Right kidney (tissue), 9 donors: ENCODE measurements around the gene C2orf76.
A peak's percentile ranks its signal among the peaks of the same experiment; 100 is the strongest.
"Not testable (repeated sequence)": the region's sequence is repeated elsewhere in the genome, so short reads cannot be mapped to it uniquely, and the experiment has no call there.

Experiments
- DNase-seq: peaks from one replicate; pipeline ENCODE4 v3.0.0-alpha.2; 2016
- long read RNA-seq, 8 donors: transcript quantifications; one replicate each; lab custom pipeline, GENCODE V29; 2026

Gene C2orf76
- long read RNA-seq, donor 1, transcript C2orf76-201 (6 exons, 676 nt), result major isoform, 7 of 858 reads
- long read RNA-seq, donor 1, partial matches to known transcripts, result 840 of 858 reads
- long read RNA-seq, donor 1, other reads (novel, unspliced or antisense), result 11 of 858 reads
- long read RNA-seq, donor 2, transcript C2orf76-201 (6 exons, 676 nt), result major isoform, 5 of 476 reads
- long read RNA-seq, donor 2, partial matches to known transcripts, result 471 of 476 reads
- long read RNA-seq, donor 2, other reads (novel, unspliced or antisense), result 0 of 476 reads
- long read RNA-seq, donor 3, partial matches to known transcripts, result 50 of 271 reads
- long read RNA-seq, donor 3, other reads (novel, unspliced or antisense), result 219 of 271 reads
- long read RNA-seq, donor 4, transcript C2orf76-201 (6 exons, 676 nt), result major isoform, 7 of 425 reads
- long read RNA-seq, donor 4, partial matches to known transcripts, result 68 of 425 reads
- long read RNA-seq, donor 4, other reads (novel, unspliced or antisense), result 350 of 425 reads
- long read RNA-seq, donor 5, transcript C2orf76-201 (6 exons, 676 nt), result major isoform, 9 of 680 reads
- long read RNA-seq, donor 5, partial matches to known transcripts, result 671 of 680 reads
- long read RNA-seq, donor 5, other reads (novel, unspliced or antisense), result 0 of 680 reads
- long read RNA-seq, donor 6, partial matches to known transcripts, result 476 of 487 reads
- long read RNA-seq, donor 6, other reads (novel, unspliced or antisense), result 7 of 487 reads
- long read RNA-seq, donor 7, transcript C2orf76-201 (6 exons, 676 nt), result major isoform, 6 of 745 reads
- long read RNA-seq, donor 7, partial matches to known transcripts, result 732 of 745 reads
- long read RNA-seq, donor 7, other reads (novel, unspliced or antisense), result 6 of 745 reads
- long read RNA-seq, donor 8, transcript C2orf76-201 (6 exons, 676 nt), result major isoform, 6 of 470 reads
- long read RNA-seq, donor 8, partial matches to known transcripts, result 455 of 470 reads
- long read RNA-seq, donor 8, other reads (novel, unspliced or antisense), result 9 of 470 reads

DNA sequence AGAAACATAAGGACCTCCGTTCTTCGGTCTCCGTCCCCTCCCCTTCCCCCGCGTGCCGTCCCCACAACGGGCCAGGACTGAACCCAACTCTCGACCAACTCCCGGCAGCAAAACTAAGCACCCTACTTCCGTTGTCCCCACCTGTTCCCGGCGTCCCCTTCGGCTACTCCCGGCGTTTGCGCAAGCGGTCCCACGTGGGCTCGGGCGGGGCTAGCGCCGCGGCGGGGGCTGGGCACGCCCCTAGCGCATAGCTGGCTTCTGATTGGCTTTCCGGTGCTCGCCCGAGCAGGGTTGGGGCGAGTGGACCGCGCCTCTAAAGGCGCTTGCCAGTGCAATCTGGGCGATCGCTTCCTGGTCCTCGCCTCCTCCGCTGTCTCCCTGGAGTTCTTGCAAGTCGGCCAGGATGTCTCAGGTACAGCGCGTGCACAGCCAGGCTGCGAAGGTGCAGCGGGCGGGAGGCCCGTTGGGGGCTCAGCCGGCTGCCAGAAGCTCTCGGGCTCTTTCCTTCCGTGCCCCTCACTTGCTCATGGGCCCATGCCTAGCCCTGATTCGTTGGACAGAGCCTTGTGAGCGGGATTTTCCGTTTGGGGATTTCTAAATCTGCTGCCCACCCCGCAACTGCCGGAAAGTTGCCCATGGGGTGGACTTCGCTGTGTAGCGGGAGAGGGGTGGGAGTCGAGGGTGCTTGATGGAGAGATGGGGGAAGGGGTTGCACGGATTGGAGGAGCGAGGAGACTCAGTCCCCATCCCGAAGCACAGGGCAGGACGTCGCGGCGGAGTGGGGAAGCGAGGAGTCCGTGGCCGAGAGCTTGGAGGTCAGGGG, at the start of gene C2orf76, which contains the start of gene DBI:
TSS of gene C2orf76 (minus strand) at position 186 of the 823 bp plus-strand sequence. CDS start 26,875 bp downstream, outside the sequence.
TSS of gene DBI (plus strand) at position 329 of the 823 bp plus-strand sequence. CDS start at position 404, 75 bp downstream.
- DNase-seq, result peak; percentile 94

GRCh38 chr2:119415630-119416029, 49.0 kb upstream of the C2orf76 start:
- no peak for DNase-seq

DNA sequence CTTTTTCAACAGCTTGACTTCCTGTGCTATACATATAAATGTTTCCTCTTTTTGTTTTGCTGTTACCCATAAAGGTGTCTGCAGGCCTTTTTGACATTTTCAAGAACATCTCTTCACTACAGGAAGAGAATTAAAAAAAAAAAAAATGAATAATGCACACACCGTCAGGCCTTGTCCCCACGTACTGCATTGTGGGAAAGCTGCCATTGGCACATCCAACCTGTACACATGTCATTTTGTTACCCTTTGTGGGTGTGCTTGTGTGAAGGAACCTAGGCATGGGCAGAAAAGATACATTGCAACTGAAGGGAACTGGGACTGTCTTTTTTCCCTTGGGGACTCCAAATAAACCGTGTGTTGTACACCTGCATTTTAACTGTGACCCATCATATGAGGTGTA, 48.3 kb upstream of the C2orf76 start:
- DNase-seq, result no peak

GRCh38 chr2:119409506-119409905, 42.9 kb upstream of the C2orf76 start:
- DNase-seq, result no peak

- DNase-seq, result no peak
Measured at GRCh38 chr2:119408221-119408619, 41.6 kb upstream of the C2orf76 start.

- peak; percentile 60 for DNase-seq
Measured at GRCh38 chr2:119407430-119408220, 41.0 kb upstream of the C2orf76 start.

- DNase-seq, result no peak
Measured at GRCh38 chr2:119405151-119405550, 38.5 kb upstream of the C2orf76 start.

GRCh38 chr2:119403618-119404017, 37.0 kb upstream of the C2orf76 start:
- DNase-seq, result not testable (repeated sequence)

DNA sequence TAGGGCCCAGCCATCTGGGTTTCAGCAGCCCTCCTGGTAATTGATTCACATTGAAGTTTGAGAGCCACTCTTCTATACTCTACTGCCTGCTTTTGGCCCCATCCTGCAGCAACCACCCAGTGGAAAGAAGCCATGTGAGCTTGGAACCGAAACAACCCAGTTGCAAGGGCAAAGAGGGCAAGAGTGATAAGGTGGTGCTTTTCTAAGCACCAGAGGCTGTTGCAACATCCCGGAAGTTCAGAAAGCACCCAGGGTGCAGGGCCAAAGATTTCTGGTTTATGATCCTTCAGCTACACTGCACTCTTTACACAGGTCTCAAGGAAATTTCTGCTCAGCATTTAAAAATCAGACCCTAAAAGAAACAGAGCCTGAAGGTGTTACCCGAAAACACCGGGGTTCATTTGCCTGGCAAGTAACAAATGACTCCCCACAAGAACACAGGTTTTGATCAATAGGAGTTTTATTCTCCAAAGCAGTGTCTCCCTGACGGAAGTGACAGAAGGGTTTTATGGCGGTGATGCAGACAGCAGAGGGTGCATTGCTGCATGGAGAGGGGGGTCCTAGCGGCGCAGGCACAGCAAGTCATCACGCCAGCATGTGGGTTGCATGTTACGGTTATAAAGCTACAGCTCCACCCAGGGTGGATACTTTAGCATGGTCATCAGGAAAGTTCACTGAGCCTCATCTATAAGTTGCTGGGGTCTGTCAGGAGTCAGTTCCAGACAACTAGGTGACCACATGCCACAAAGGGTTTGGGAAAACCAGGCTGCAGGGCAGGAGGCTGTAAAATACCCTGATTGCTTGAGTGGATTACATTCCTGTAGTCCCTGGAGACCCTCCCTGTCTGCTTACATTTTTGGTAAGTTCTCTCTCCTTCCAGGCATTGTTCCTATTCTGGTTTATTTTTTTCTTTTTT, 36.3 kb upstream of the C2orf76 start:
- no peak for DNase-seq

GRCh38 chr2:119402106-119402505, 35.5 kb upstream of the C2orf76 start:
- no peak for DNase-seq

- no peak for DNase-seq
Measured at GRCh38 chr2:119397196-119397595, 30.6 kb upstream of the C2orf76 start.

- no peak for DNase-seq
Measured at GRCh38 chr2:119393971-119394748, 27.5 kb upstream of the C2orf76 start.

- DNase-seq, result no peak
Measured at GRCh38 chr2:119389615-119390306, 23.1 kb upstream of the C2orf76 start.

DNA sequence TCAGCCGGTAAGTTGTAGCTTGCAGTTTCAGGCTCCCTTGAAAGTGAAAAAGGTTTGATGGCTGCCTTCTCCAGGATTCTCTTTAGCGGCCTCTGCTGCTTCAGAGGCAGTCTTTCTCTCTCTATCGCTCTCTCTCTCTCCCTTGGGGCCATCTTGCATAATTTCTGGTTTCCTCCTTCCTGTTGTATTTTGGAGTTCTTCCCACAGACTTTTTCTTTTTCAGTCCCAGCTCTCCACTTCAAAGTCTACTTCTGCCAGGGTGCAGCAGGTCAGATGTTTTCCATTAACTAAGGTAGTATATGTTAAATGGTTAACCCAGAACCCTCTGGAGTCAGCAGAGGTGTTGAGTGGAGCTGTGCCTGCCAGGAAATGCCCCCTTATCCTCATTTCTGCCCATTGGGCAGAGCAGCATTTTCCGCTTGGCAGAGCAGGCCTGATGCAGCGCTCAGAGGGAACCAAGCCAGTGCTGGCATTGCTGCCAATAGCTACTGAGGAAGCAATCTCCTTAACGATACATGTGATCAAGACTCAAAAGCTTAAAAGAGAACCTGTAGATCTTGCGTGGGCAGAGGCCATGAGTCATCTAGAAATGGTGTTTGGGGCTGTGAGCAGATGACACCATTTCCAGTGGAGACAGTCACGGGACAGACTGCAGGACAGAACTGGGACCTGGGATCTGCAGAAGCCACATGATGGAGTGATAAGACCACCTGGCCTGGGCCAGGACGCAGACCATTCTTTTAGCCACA, 20.9 kb upstream of the C2orf76 start:
- DNase-seq, result peak; percentile 53

DNA sequence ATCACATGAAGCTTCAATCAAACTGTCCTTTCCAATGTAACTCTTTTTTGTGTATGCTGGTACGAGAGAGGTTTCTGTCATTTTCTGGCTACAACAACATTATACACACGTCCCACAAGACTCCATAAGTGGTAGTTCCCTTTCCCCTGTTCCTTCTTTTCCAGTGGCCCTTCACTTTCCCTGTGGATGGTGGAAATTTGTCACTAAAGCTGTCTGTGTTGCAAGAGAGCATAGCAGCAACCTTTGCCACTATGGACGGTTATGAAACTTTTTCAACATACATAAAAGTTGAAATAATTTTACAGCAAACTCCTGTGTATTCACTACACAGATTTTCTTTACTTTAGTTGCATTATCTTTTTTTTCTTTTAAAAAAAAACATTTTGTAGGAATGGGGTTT, 18.8 kb upstream of the C2orf76 start:
- DNase-seq, result no peak

DNA sequence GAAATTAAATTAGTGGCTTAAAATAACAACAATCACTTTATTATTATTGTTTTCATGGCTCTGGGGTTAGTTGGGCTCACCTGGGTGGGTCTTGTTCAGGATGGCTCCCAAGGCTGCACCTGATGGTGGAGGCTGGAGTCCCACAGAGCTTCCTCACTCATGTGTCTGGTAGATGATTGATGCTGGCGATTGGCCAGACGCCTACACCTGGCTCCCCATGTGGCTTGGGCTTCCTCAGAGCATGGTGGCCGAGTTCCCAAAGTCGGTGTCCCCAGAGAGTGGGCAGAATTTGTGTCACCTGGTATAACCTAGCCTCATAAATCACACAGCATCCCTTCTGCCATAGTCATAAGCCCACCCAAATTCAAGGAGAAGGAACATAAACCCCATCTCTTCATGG, 18.3 kb upstream of the C2orf76 start:
- DNase-seq, result no peak

GRCh38 chr2:119383410-119384140, 16.9 kb upstream of the C2orf76 start:
- no peak for DNase-seq
